HG03066 (cell line): ENCODE measurements around the gene KLF4.

Experiments used
- ATAC-seq: cut with Tn5 transposase; IDR thresholded peaks from one replicate; pipeline ENCODE4 v1.9.1; 2021; ENCODE audit warnings: low read depth; ENCODE audit not compliant: unreplicated experiment

The KLF4 gene

DNA sequence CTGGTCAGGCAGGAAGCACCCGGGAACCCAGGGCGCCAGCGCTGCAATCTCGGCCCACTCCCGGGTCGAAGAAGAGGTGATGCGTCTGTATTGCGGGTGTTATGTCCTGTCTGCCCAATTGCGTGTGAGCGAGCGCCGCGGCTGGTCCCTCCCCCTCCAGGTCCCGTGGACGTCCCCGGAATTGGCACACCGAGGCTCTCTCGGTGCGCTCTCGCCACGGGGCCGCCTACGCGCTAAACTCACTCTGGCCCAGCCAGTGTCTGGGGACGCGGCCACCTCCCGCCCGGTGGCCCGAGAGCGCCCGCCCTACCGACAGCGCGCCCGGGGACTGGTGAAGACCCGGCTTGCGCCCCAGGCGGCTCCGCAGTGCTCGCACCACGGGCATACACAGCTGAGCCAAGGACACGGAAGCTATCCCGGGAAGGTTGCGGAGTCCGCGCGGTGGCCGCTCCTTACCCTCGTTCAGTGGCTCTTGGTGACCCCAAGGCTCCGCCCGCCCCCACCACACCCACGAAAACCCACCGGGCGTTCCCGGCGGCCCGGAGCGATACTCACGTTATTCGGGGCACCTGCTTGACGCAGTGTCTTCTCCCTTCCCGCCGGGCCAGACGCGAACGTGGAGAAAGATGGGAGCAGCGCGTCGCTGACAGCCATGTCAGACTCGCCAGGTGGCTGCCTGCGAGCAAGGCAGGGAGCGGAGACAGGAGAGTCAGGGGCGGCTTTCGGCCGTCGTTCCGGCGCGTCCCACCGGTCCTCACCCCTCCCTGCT is 1.0 kb downstream of the KLF4 start:
- ATAC-seq = no peak

- ATAC-seq = no peak
Measured at GRCh38 chr9:107487521-107488374, 1.8 kb downstream of the KLF4 start.

- no peak for ATAC-seq
Measured at GRCh38 chr9:107486674-107487520, 2.7 kb downstream of the KLF4 start.

DNA sequence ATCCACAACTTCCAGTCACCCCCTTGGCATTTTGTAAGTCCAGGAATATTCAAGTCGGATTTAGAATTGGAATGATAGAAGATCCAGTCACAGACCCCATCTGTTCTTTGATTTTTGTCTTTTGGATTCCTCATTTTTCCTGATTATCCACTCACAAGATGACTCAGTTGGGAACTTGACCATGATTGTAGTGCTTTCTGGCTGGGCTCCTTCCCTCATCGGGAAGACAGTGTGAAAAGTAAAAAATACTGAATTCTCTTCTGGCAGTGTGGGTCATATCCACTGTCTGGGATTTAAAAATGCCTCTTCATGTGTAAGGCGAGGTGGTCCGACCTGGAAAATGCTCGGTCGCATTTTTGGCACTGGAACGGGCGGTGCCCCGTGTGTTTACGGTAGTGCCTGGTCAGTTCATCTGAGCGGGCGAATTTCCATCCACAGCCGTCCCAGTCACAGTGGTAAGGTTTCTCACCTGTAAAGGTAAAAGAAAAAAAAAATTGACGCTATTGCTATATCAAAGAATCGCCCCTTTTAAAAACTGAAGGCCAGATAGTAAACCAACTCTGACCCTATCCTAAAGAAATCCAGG is 4.0 kb downstream of the KLF4 start:
- ATAC-seq = no peak

DNA sequence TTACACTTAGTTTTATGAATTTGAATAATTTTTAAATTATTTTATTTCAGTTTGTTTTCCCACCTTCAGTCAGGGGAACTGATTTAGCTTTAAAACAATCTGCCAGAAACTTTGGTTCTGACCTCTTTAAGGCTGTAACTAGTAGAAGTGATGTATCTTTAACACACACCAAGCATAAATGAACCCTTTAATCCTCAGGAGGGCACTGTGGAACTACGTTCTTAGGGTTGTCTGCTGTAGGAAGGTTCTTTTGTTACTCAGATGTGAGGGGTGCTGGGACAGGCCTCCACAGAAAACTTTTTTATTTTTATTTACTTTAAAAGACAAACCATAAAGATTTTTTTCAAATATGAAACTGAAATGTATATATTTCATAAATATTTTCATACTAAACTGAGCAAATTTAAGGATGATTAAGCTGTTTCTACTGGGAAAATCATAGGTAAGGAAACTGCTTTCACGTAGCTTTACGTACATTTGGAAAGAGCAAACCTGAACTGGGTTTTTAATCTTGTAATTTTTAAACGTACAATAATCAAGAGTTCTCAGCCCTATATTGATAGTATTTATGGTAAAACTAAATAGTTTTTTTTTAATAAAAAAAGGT is 5.3 kb downstream of the KLF4 start:
- ATAC-seq = no peak

- no peak for ATAC-seq
Measured at GRCh38 chr9:107483666-107484065, 5.9 kb downstream of the KLF4 start.

DNA sequence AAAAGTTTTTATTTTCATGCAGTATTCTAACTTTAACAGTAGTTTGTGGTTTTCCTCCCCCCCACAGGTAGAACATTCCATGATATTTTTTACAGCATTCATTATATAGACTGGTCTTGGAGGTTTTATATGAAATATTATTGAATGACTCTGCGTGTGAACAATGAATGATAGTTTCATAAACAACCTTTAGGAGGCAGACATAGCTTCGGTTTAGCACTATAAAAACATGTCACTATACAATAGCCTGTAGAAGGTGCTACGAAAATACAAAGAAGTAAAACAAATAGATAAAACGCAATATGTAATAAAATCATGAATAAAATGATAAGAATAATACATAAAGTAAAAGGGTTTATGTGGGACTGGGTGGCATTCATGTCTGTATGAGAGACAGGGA is 8.5 kb downstream of the KLF4 start:
- no peak for ATAC-seq

DNA sequence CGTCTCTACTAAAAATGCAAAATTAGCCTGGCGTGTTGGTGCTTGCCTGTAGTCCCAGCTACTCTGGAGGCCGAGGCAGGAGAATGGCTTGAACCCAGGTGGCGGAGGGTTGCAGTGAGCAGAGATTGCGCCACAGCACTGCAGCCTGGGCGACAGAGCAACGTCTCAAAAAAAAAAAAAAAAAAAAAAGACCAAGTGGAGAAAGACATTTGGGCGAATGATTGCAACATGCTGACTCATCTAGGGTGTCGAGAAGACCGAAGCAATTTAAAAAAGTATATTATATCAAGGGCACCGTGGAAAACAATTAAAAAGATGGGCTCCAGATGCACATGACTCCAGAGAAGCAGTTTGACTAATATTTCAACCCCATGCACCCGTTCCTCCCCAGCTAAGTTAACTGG is 9.2 kb downstream of the KLF4 start:
- no peak for ATAC-seq

DNA sequence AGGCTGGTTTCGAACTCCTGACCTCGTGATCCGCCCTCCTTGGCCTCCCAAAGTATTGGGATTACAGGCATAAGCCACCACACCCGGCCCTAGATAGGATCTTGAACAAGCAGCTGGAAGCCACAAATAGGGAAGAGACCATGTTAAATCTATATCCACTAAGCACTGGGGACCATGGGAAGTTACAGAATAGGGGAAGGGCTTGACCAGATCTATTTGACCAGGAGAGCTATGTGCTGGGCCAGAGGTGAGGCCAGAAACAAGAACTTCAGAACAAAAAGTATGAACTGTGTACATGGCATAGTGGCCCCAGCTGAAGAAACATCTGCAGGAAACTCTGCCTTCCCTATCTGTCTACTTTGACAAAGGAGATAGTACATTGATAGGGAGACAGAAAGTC is 10.8 kb downstream of the KLF4 start:
- ATAC-seq = no peak

DNA sequence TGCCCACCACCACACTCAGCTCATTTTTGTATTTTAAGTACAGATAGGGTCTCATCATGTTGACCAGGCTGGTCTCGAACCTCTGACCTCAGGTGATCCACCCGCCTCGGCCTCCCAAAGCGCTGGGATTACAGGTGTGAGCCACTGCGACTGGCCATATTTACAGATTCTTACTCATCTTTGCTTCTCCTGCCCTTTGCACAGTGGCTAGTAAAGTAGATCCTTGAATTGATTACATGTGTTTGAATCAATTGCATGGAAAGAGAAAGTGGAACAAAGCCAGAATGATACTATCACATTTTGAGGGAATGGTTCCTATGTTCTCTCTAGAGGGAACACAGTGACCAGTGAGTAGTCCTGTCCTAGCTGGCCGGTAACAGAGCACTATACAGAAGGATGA is 15.4 kb downstream of the KLF4 start:
- no peak for ATAC-seq

DNA sequence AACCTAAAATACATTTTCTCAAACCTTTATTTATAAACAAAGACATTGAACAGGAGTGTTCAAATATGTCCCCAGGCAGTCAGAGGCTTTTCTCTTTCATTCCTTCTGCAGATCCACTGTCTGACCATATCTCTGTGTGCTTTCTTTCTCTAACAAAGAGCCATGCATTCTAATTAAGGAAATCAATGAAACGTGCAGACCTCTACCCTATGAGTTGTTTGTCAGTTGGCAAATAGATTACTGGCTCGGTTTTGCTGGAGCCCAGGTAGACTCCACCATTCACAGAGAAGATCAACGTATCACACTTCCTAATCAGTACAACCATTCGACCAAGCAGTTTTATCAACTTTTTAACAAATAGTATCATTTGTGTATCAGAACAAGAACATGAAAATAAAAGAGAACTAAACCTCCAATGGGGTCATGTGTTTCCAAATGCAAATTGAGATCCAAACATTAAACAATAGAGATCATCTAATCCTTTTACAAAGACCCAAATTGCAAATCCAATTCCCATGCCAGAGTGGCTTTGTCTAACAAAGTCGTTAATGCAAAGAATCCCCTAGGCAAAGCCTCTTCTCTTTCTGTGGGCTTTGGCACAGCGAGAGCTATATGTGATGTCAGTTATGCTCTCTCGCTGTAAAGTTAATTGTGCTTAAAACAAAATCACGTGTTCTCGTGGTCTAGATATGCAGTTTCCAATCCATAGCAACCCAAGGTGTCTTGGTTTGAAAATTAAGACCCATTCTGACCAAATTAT is 16.8 kb downstream of the KLF4 start:
- no peak for ATAC-seq

DNA sequence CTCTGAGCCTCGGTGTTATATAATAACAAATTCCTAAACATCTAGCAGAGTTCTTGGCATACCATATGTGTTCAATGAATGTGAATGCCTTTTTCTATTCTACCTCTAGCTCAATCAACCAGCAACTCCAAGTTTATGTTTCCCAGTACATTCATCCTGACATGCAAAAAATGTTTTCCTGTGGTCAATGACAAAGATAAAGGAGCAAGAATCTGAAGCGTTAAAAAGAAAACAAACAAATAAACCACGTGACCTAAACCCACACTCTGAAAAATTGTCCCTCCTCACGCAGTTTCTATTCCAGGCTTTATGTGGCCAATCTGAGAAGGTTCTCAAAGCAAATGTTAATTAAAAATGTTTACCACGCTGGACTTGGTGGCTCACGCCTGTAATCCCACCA is 18.0 kb downstream of the KLF4 start:
- no peak for ATAC-seq

DNA sequence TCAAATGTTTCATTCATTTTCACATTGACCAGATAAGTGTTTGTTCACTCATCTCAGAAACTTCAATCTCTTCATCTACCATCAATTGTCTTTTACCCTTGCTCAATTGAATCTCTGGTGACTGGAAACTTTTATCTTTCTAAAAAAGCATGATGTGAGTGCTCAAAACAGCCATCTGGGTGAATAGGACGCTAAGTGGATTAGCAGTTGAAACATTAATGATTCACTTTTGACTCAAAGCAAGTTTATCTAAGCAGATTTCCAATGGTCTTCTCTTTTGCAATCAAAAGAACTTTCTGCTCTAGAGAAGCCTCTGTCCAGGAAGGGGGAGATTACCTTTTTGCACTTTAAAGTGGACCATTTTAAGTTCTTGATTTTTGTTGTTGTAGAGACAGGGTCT is 22.2 kb downstream of the KLF4 start:
- no peak for ATAC-seq

- ATAC-seq = no peak
Measured at GRCh38 chr9:107466826-107467225, 22.7 kb downstream of the KLF4 start.

GRCh38 chr9:107465467-107466451 is 23.8 kb downstream of the KLF4 start:
- ATAC-seq = no peak

DNA sequence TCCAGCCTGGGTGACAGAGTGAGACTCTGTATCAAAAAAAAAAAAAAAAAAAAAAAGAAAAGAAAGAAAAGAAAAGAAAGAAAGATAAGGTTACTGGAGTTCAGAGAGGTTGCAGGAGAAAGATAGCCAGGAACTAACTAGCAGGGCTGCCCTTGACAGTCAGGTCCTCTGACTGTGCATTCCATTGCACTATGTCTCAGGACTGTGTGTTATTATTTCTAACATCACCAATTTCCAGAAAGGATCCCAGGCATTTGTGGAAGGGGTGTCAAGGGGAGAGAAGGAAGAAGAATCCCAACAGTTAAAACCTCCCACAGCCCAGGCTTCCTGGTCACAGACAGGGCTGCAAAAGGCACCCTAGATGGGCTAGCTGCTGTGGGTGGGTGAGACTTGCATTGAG is 25.1 kb downstream of the KLF4 start:
- no peak for ATAC-seq

GRCh38 chr9:107462691-107463090 is 26.9 kb downstream of the KLF4 start:
- no peak for ATAC-seq
